Muscle layer of duodenum (tissue), 2 donors: ENCODE data around the gene RPL39.
A peak's percentile ranks its signal among the peaks of the same experiment; 100 is the strongest.
"Not testable (repeated sequence)": the region's sequence is repeated elsewhere in the genome, so short reads cannot be mapped to it uniquely, and the experiment has no call there.

Experiments used
- H3K27ac ChIP-seq: one replicate; pipeline ENCODE4 v1.7.0; 2013; ENCODE audit warnings: mild to moderate bottlenecking, low read length
- H3K27me3 ChIP-seq: one replicate; pipeline ENCODE4 v1.7.0; 2013; ENCODE audit warnings: low read depth, mild to moderate bottlenecking, control low read depth, low read length
- H3K36me3 ChIP-seq, 2 donors: one replicate each; pipeline ENCODE4 v1.7.0; 2013; ENCODE audit warnings: low read length in 2 of 2, control low read depth in 1 of 2, mild to moderate bottlenecking in 1 of 2; ENCODE audit not compliant: insufficient read depth in 2 of 2, control insufficient read depth in 1 of 2
- H3K4me1 ChIP-seq, 2 donors: one replicate each; pipeline ENCODE4 v1.7.0; 2013; ENCODE audit warnings: low read length in 2 of 2, mild to moderate bottlenecking in 2 of 2, control low read depth in 1 of 2, moderate library complexity in 1 of 2; ENCODE audit not compliant: insufficient read depth in 2 of 2, control insufficient read depth in 1 of 2
- H3K4me3 ChIP-seq, 2 donors: one replicate each; pipeline ENCODE4 v1.7.0; 2013; ENCODE audit warnings: low read length in 2 of 2, low read depth in 1 of 2, mild to moderate bottlenecking in 1 of 2
- H3K9me3 ChIP-seq, 2 donors: one replicate each; pipeline ENCODE4 v1.7.0; 2013; ENCODE audit warnings: low read length in 2 of 2, control low read depth in 1 of 2, mild to moderate bottlenecking in 1 of 2; ENCODE audit not compliant: control insufficient read depth in 1 of 2
- donor health status: healthy.

Gene RPL39

DNA sequence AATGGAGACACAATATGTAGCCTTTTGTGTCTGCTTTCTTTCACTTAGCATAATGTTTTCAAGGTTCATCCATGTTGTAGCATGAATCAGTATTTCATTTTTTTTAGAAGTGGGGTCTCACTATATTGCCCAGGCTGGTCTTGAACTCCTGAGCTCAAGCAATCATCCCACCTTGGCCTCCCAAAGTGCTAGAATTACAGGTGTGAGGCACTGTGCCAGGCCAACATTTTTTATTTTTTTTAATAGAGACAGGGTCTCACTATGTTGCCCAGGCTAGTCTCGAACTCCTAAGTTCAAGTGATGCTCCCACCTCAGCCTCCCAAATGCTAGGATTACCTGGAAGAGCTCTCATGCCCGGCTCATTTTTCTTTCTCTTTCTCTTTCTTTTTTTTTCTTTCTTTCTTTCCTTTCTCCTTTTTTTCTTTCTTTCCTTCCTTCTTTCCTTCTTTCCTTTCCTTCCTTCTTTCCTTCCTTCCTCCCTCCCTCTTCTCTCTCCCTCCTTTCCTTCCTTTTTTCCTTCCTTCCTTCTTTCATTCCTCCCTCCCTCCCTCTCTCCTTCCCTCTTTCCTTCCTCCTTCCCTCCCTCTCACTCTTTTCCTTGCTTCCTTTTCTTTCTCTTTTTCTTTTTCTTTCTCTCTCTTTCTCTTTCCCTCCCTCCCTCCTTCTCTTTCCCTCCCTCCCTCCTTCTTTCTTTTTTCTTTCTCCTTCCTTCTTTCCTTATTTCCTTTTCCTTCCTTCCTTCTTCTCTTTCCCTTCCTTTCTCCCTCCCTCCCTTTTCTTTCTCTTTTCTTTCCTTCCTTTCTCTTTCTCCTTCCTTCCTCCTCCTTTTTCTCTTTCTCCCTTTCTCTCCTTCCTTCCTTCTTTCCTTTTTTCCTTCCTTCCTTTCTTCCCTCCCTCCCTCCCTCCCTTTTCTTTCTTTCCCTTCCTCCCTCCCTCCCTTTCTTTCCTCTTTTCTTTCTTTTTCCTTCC, 10.1 kb upstream of the RPL39 start:
- H3K27ac ChIP-seq = no peak overlapping the region
- no peak overlapping the region for H3K4me3 ChIP-seq
- H3K36me3 ChIP-seq = no peaks in the 10 kb centered on the region
- no peaks in the 10 kb centered on the region for H3K27me3 ChIP-seq
- H3K9me3 ChIP-seq = no peaks in the 10 kb centered on the region
- H3K4me1 ChIP-seq = no peaks in the 10 kb centered on the region

DNA sequence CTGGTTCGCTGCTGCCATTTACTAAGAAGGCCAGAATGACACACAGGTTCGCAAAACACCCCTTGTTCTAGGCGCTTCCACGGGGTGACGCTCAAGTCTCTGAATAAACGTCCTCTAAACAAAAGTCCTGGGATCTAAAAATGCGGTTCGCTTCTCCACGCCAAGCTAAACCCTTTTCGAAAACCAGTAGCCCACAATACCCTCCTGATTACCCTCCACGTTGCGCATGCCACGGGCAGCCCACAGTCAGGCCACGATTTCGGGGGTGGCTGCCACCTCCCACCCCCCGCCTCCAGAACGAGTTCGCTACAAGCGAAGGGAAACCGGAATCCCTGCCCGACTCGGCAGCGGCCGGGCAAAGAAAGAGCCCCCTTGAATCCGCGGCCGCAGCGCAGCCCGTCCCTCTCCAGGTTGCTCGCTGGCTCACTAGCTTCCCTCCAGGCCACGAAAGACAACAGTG, 423 bp downstream of the RPL39 start:
- peaks cover 4 to 10% of the 10 kb centered on the region in 2 donors for H3K36me3 ChIP-seq
- H3K9me3 ChIP-seq = no peaks in the 10 kb centered on the region
- H3K27me3 ChIP-seq = no peaks in the 10 kb centered on the region
- peak overlapping the region; percentile 64 to 75 for H3K4me3 ChIP-seq
- H3K4me1 ChIP-seq = peaks cover 0 to 8% of the 10 kb centered on the region in 2 donors
- H3K27ac ChIP-seq = peak overlapping the region; percentile 92

DNA sequence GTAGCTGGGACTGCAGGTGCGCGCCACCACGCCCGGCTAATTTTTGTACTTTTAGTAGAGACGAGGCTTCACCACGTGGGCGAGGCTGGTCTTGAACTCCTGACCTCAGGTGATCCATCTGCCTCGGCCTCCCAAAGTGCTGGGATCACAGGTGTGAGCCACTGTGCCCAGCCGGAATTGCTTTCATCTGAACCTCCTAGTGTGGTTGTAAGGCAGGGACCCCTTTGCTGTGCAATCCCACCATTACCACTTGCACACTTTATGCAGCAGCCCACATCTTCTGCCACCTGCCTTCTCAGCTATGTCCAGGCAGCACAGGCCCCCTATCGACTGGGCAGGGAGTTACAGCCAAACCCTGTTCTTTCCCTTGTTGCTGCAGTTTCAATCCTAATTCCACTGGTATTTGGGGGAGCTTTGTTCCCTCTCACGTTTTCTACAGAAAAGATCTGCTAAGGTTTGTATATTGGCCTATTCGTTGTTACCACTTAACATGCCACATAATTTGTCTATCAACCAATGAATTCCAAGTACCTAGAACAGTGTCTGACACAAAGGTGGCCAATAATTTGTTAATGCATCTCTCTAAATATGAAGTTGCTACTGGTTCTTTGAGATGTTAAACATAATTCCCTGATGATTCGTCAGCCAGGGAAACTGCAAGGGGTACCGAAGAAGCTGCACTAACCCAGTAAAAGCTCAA, 6.5 kb downstream of the RPL39 start:
- H3K27me3 ChIP-seq = no peaks in the 10 kb centered on the region
- H3K4me3 ChIP-seq = no peak overlapping the region
- H3K4me1 ChIP-seq = peaks cover 0 to 3% of the 10 kb centered on the region in 2 donors
- no peaks in the 10 kb centered on the region for H3K9me3 ChIP-seq
- H3K27ac ChIP-seq = no peak overlapping the region
- peaks cover 4 to 13% of the 10 kb centered on the region in 2 donors for H3K36me3 ChIP-seq

DNA sequence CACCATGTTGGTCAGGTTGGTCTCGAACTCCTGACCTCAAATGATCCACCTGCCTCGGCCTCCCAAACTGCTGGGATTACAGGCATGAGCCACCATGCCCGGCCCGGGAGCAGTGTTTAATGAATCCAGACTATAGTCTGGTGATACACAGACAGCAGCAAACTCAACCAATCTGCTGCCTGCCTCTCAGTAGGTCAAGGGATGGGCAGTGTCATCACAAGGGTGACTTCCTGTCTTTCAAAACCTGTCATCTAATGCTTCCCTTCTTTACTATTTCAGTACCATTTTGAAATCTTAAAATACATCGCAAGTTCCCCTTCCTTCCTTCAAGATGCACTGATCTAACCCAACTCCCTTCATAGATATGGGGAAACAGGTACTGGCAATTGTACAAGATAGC, 8.4 kb downstream of the RPL39 start:
- no peak overlapping the region for H3K27ac ChIP-seq
- H3K9me3 ChIP-seq = no peaks in the 10 kb centered on the region
- H3K36me3 ChIP-seq = peaks cover 0 to 7% of the 10 kb centered on the region in 2 donors
- no peaks in the 10 kb centered on the region for H3K27me3 ChIP-seq
- H3K4me1 ChIP-seq = no peaks in the 10 kb centered on the region
- no peak overlapping the region for H3K4me3 ChIP-seq

DNA sequence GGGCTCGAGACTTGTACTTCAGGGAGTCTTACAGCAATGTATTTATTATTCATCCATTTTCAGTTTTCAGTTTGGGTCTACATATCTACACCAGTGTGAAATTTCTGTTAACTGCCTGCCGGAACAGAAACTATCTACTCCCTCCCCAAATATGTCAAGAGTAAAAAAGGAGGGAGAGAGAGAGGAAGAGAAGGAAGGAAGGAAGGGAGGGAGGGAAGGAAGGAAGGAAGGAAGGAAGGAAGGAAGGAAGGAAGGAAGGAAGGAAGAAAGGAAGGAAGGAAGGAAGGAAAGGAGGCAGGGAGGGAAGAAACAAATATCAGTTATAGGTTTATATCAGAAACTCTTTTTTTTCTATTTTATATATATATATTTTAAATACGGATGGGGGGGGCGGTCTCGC, 12.6 kb downstream of the RPL39 start:
- Histone ChIP-seq H3K4me3 (no peak overlapping the region), H3K4me1 (no peaks in the 10 kb centered on the region), H3K9me3 (no peaks in the 10 kb centered on the region), H3K36me3 (peaks cover 0 to 3% of the 10 kb centered on the region in 2 donors), H3K27ac (no peak overlapping the region), H3K27me3 (no peaks in the 10 kb centered on the region)

DNA sequence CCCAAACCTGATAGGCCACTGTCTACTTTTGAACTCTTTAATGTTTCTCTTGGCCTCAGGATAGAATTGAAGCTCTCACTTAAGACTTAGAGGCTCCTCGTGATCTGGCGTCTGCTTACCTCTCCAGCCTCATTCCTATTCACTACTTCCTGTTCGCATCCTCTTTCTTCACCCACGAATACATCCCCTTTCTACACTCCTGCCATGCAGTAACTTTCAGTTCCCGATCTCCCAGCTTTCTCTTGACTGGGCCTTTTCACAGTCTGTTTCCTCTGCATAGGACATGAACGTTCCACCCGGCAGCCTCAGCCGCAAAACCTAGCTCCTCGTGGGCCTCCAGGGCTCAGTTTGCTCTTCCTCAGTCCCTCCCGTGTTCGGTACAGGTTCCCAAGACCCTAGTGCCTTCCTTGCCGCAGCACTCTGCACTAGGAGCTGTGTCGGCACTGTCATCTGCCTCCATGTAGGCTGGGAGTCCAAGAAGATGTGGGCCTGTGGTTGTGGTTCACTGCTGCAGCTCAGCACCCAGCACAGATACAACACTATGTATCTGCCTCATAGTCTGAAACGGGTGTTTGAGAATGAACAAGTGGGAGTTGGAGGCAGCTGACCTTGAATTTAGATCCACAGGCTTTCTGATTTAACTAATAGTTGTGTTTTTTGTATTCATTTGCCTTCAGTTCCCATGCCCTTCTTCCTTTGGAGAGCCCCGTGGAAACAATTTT, 15.8 kb downstream of the RPL39 start:
- Histone ChIP-seq H3K27ac (peak overlapping the region; percentile 39), H3K36me3 (no peaks in the 10 kb centered on the region)

DNA sequence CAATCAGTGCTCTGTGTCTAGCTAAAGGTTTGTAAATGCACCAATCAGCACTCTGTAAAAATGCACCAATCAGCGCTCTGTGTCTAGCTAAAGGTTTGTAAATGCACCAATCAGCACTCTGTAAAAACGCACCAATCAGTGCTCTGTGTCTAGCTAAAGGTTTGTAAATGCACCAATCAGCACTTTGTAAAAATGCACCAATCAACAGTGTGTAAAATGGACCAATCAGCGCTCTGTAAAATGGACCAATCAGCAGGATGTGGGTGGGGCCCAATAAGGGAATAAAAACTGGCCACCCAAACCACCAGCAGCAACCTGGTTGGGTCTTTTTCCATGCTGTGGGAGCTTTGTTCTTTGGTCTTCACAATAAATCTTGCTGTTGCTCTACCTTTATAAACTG, 22.0 kb downstream of the RPL39 start:
- H3K4me3 ChIP-seq, H3K36me3 ChIP-seq, H3K9me3 ChIP-seq, H3K4me1 ChIP-seq, H3K27me3 ChIP-seq, H3K27ac ChIP-seq: not testable (repeated sequence)

More for the DNA sequence above, 15.8 kb downstream of the RPL39 start:
- H3K4me1 ChIP-seq = no peaks in the 10 kb centered on the region
- H3K27me3 ChIP-seq = no peaks in the 10 kb centered on the region
- H3K9me3 ChIP-seq = no peaks in the 10 kb centered on the region
- H3K4me3 ChIP-seq = no peak overlapping the region

DNA sequence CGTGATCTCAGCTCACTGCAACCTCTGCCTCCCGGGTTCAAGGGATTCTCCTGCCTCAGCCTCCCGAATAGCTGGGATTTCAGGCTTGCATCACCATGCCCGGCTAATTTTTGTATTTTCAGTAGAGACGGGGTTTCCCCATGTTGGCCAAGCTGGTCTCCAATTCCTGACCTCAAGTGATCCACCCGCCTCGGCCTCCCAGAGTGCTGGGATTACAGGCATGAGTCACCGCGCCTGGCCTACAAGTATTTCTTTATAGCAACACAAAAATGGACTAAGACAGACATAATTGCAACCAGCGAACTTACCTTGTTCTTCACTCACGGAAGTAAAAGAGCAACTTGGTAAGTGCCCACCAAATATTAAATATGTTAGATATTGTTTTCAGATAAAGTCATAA, 23.0 kb downstream of the RPL39 start:
- not testable (repeated sequence) for H3K36me3 ChIP-seq, H3K9me3 ChIP-seq, H3K27ac ChIP-seq, H3K27me3 ChIP-seq, H3K4me1 ChIP-seq, H3K4me3 ChIP-seq

DNA sequence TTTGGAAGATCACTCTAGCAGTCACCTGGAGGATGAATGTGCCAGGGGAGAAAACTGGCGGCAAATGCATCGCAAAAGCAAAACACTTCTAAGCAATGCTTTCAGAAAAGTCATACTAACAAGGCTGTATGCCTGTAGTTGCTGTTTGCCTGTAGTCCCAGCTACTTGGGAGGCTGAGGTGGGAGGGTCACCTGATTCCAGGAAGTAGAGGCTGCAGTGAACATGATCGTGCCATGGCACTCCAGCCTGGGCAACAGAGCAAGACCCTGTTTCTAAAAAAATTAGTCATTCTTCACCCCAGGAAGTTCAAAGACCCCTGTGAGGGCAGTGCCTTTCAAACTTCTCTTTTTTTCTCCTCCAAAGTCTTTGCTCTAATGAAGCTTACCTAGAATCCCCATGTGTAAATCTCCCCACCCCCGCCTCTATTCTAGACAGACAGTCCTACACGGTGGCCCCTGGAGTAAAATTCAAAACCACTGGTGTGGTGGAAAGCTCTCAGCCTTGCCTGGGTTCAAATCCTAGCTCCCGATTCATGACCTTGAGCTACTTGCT, 27.5 kb downstream of the RPL39 start:
- H3K4me3 ChIP-seq = no peak overlapping the region
- H3K4me1 ChIP-seq = no peaks in the 10 kb centered on the region
- H3K36me3 ChIP-seq = no peaks in the 10 kb centered on the region
- no peaks in the 10 kb centered on the region for H3K27me3 ChIP-seq
- H3K27ac ChIP-seq = no peak overlapping the region
- H3K9me3 ChIP-seq = no peaks in the 10 kb centered on the region

DNA sequence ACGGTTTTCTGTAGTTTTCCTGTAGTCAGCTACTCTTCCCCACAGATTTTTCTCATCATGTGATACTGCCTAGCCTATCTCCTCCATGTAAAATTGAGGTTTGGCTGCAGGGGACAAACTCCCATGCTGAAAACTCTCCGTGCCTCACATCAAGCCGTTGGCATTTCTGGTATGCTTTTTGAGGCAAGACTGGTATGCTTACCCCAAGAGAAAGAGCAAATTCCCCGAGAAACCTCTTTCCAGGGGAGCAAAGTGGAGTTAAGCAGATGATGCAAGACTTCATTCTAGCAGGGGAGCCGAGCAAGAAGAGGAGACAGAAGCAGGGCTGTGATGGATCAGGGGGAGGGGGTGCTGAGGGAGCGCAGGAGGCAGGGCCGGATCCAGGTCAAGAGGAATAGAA, 28.2 kb downstream of the RPL39 start:
- H3K4me3 ChIP-seq = no peak overlapping the region
- H3K9me3 ChIP-seq = no peaks in the 10 kb centered on the region
- H3K27me3 ChIP-seq = no peaks in the 10 kb centered on the region
- H3K36me3 ChIP-seq = no peaks in the 10 kb centered on the region
- H3K4me1 ChIP-seq = peaks cover 0 to 1% of the 10 kb centered on the region in 2 donors
- H3K27ac ChIP-seq = no peak overlapping the region

DNA sequence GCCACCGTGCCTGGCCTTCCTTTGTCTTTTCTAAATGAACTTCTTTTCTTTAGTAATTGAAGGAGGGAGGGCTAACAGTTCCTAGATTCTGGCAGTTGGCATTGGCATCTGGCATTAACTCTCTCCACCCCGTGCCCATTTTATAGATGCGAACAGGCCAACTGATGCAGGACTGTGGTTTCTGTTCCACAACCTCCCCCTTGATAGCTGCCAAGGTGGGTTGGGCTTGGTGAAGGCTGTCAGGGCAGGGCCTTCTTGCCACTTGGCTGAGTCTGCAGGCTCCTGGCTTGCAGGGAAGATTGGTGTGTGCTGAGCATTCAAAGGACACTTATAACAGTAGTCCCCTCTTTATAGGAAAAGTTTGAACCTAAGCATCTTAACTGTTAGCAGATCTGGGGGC, 28.7 kb downstream of the RPL39 start:
- Histone ChIP-seq H3K4me3 (no peak overlapping the region), H3K36me3 (no peaks in the 10 kb centered on the region), H3K9me3 (no peaks in the 10 kb centered on the region), H3K27me3 (no peaks in the 10 kb centered on the region), H3K4me1 (peaks cover 0 to 6% of the 10 kb centered on the region in 2 donors), H3K27ac (no peak overlapping the region)
